Measurements from ENCODE around the gene MT1HL1.

The MT1HL1 gene

GRCh38 chr1:237040823-237041222 lies 36.6 kb upstream of the MT1HL1 start:
- Histone ChIP-seq H3K27me3 (replicated peaks) (peaks cover 35% of the 10 kb centered on the region), H3K4me3 (ENCODE audit: low read depth, low read length) (no peak overlapping the region), H3K36me3 (replicated peaks) (no peaks in the 10 kb centered on the region), H3K27ac (no peak overlapping the region)
- no peak for TF ChIP-seq CTCF (IDR thresholded peaks at IDR 0.05; ENCODE audit: low read depth, low read length, missing control alignments)
- in situ Hi-C loops (cut with HindIII; ENCODE audit: low pct_ligation_motif_present, low sequenced_read_pairs), result no loop called here
- DNase-seq, result no peak

GRCh38 chr1:237038211-237038610 lies 34.0 kb upstream of the MT1HL1 start:
- no peak for DNase-seq
- Histone ChIP-seq H3K4me3 (ENCODE audit: low read depth, low read length) (no peak overlapping the region), H3K36me3 (replicated peaks) (no peaks in the 10 kb centered on the region), H3K27ac (no peak overlapping the region), H3K27me3 (replicated peaks) (peaks cover 23% of the 10 kb centered on the region)
- TF ChIP-seq CTCF (IDR thresholded peaks at IDR 0.05; ENCODE audit: low read depth, low read length, missing control alignments), result no peak
- in situ Hi-C loops (cut with HindIII; ENCODE audit: low pct_ligation_motif_present, low sequenced_read_pairs), result no loop called here

GRCh38 chr1:237035759-237036158 lies 31.5 kb upstream of the MT1HL1 start:
- no peak for DNase-seq
- H3K27ac ChIP-seq, result no peak overlapping the region
- no peaks in the 10 kb centered on the region for H3K36me3 ChIP-seq (replicated peaks)
- in situ Hi-C loops (cut with HindIII; ENCODE audit: low pct_ligation_motif_present, low sequenced_read_pairs), result no loop called here
- TF ChIP-seq CTCF (IDR thresholded peaks at IDR 0.05; ENCODE audit: low read depth, low read length, missing control alignments), result no peak
- H3K4me3 ChIP-seq (ENCODE audit: low read depth, low read length), result no peak overlapping the region
- H3K27me3 ChIP-seq (replicated peaks), result peaks cover 2% of the 10 kb centered on the region

- H3K36me3 ChIP-seq (replicated peaks), result no peaks in the 10 kb centered on the region
- in situ Hi-C loops (cut with HindIII; ENCODE audit: low pct_ligation_motif_present, low sequenced_read_pairs), result no loop called here
- no peak for TF ChIP-seq CTCF (IDR thresholded peaks at IDR 0.05; ENCODE audit: low read depth, low read length, missing control alignments)
- no peak overlapping the region for H3K4me3 ChIP-seq (ENCODE audit: low read depth, low read length)
- H3K27me3 ChIP-seq (replicated peaks), result no peaks in the 10 kb centered on the region
- no peak for DNase-seq
- H3K27ac ChIP-seq, result no peak overlapping the region
Measured at GRCh38 chr1:237033804-237034203, 29.6 kb upstream of the MT1HL1 start.

GRCh38 chr1:237033061-237033460 lies 28.8 kb upstream of the MT1HL1 start:
- TF ChIP-seq CTCF (IDR thresholded peaks at IDR 0.05; ENCODE audit: low read depth, low read length, missing control alignments), result no peak
- Histone ChIP-seq H3K36me3 (replicated peaks) (no peaks in the 10 kb centered on the region), H3K4me3 (ENCODE audit: low read depth, low read length) (no peak overlapping the region), H3K27me3 (replicated peaks) (no peaks in the 10 kb centered on the region), H3K27ac (no peak overlapping the region)
- in situ Hi-C loops (cut with HindIII; ENCODE audit: low pct_ligation_motif_present, low sequenced_read_pairs), result no loop called here
- no peak for DNase-seq

GRCh38 chr1:237032029-237032428 lies 27.8 kb upstream of the MT1HL1 start:
- Histone ChIP-seq H3K27me3 (replicated peaks) (no peaks in the 10 kb centered on the region), H3K36me3 (replicated peaks) (no peaks in the 10 kb centered on the region), H3K27ac (no peak overlapping the region), H3K4me3 (ENCODE audit: low read depth, low read length) (no peak overlapping the region)
- in situ Hi-C loops (cut with HindIII; ENCODE audit: low pct_ligation_motif_present, low sequenced_read_pairs), result no loop called here
- TF ChIP-seq CTCF (IDR thresholded peaks at IDR 0.05; ENCODE audit: low read depth, low read length, missing control alignments), result no peak
- peak; percentile 3 for DNase-seq
